GM18508 (cell line): ENCODE measurements around the gene MICAL1.

ENCODE experiments used
- ATAC-seq: cut with Tn5 transposase; IDR thresholded peaks from one replicate; pipeline ENCODE4 v1.9.1; 2021; ENCODE audit warnings: moderate number of reproducible peaks; ENCODE audit not compliant: insufficient read depth, unreplicated experiment

The MICAL1 gene

DNA sequence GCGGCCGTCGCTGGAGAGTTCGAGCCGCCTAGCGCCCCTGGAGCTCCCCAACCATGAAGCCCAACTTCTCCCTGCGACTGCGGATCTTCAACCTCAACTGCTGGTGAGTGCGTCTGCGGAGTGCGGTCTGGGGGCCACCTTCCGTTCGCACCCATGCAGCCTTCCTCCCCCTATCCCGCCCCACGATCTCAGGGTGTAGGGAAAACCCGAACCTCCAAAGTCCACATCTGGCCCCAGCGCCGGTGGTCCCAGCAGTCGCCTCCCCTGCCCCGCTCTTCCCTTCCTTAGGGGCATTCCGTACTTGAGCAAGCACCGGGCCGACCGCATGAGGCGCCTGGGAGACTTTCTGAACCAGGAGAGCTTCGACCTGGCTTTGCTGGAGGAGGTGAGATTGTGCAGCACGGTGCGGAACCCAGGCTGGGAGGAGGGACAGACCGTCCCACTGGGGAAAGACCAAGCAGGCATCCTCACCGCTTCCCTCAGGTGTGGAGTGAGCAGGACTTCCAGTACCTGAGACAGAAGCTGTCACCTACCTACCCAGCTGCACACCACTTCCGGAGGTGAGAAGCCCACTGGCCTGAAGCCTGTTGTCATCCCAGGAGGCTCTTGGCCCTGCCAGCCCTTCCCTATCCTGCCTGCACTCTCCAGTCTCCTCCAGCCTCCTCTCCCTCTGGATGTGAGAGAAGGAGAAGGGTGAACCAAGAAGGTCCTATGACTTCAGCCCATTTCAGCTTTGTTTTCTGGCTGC lies 14.3 kb downstream of the MICAL1 start:
- no peak for ATAC-seq

- peak; percentile 41 for ATAC-seq
These were observed 15.1 kb downstream of the MICAL1 start, which contains the start of the genes PPIL6 and SMPD2 for GRCh38 chr6:109440331-109441068. TSS of gene PPIL6 (minus strand) at chr6:109440628. CDS start at chr6:109440590, 38 bp downstream. TSS of gene SMPD2 (plus strand) at chr6:109440724. CDS start at chr6:109441122, 398 bp downstream.

DNA sequence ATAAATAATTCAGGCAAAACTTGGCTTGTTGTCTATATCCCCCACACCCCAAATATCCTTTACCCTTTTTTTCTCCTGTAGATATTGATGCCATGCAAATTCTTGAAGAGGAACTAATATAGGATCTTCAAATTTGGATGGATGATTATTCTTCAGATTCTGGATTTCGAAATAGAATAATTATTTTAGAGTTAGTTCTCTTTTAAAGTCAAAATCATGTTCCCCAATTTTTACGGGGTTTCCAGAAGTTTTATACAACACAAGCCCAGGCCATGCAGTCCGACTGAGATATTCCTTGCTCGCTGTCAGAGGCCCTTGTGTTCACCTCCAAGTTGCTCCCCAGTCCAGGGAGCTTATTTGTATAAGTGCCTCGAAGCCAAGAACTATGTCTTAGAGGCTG lies 19.5 kb downstream of the MICAL1 start:
- ATAC-seq = no peak

GRCh38 chr6:109434456-109434855 lies 21.1 kb downstream of the MICAL1 start:
- no peak for ATAC-seq

- no peak for ATAC-seq
These were observed 26.1 kb downstream of the MICAL1 start for GRCh38 chr6:109429496-109429895.

GRCh38 chr6:109428889-109429477 lies 26.6 kb downstream of the MICAL1 start:
- ATAC-seq = no peak

GRCh38 chr6:109424946-109425345 lies 30.6 kb downstream of the MICAL1 start:
- ATAC-seq = no peak

GRCh38 chr6:109421184-109421583 lies 34.4 kb downstream of the MICAL1 start:
- no peak for ATAC-seq

GRCh38 chr6:109420751-109421150 lies 34.8 kb downstream of the MICAL1 start:
- no peak for ATAC-seq

DNA sequence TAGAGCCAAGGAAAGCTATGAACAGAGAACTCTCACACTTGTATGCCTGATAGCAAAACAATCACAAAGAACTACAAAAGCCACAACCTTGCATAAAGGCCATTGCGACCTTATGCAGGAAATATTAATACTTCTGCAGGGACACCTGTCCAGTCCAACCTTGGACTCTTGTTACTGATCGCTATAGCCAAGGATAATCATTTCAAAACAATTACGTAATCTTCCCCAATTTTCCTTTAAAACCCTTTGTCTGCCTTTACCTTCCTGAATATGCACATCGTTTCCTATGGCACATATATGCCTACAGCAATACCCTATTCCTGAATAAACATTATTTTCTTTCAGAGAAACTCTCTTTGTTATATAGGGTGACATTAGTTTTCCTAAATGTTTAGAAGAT lies 37.9 kb downstream of the MICAL1 start:
- ATAC-seq = no peak

- no peak for ATAC-seq
These were observed 44.5 kb downstream of the MICAL1 start for GRCh38 chr6:109411034-109411433.

DNA sequence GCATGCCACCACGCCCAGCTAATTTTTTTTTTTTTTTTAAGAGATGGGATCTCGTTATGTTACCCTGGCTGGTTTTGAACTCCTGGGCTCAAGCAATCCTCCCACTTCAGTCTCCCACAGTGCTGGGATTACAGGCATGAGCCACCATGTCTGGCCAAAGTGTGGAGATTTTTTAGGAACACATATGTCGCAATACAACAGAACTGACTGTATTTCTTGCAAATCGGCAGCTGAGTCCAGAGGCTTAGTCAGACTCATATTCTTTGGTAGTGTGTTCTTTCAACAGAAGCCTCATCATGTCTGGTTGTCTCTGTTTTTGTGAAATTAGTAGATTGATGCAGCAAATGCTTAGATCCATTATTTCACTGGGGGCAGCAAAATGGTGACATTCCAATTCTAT lies 49.4 kb downstream of the MICAL1 start:
- no peak for ATAC-seq

GRCh38 chr6:109397020-109397419 lies 58.6 kb downstream of the MICAL1 start:
- no peak for ATAC-seq

GRCh38 chr6:109396046-109396718 lies 59.4 kb downstream of the MICAL1 start:
- ATAC-seq = no peak
